Measurements from ENCODE around the gene OR51V1.

OR51V1 gene

GRCh38 chr11:5231111-5231510 is 30.6 kb upstream of the OR51V1 start:
- no peak for DNase-seq

GRCh38 chr11:5230266-5230665 is 29.8 kb upstream of the OR51V1 start:
- DNase-seq: no peak

- DNase-seq: no peak
These were observed 29.3 kb upstream of the OR51V1 start for GRCh38 chr11:5229796-5230195.

DNA sequence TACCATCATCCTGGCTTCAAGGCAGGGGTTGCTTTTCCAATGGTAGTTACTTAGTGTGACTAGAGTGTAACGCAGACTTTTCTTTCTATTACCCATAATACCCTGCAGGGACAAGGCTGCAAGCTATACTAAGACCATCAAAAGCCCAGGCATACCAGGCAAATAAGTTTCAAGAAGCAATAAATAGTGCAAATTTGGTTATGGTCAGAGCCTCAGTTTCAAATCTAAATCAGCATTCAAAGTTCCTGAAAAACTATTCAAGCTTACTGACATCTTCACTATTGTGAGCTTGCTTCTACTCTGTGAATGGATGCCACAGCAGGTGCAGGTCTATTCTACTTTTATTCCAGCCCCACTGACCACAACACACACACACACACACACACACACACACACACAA is 28.9 kb upstream of the OR51V1 start:
- no peak for DNase-seq

DNA sequence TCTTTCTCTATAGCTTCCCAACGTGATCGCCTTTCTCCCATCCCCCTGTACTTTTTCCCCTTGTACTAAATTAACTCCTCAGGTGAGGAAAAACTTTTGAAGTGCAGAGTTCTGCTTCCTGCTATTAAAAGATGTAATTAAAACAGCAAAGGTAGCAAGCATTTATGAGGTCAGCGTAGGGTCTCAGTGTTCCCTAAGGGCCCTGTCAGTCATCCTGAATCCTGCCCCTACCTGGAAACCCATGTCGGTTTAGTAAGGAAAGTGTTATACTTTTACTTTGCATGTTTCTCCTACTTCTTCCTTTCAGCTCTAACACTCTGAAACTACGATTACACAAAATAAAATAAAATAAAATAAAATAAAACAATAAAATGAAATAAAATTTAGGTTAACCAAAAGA is 27.6 kb upstream of the OR51V1 start:
- DNase-seq: no peak

DNA sequence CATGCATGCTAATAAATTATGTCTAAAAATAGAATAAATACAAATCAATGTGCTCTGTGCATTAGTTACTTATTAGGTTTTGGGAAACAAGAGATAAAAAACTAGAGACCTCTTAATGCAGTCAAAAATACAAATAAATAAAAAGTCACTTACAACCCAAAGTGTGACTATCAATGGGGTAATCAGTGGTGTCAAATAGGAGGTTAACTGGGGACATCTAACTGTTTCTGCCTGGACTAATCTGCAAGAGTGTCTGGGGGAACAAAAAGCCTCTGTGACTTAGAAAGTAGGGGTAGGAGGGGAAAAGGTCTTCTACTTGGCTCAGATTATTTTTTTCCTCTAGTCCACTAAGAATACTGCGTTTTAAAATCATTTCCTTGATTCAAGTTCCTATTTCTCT is 27.2 kb upstream of the OR51V1 start:
- DNase-seq: no peak

GRCh38 chr11:5226732-5227310 is 26.3 kb upstream of the OR51V1 start, which contains the start of gene HBB:
Gene HBB (minus strand): TSS chr11:5227071. CDS start chr11:5227021, 50 bp downstream.
- no peak for DNase-seq

GRCh38 chr11:5225480-5225871 is 25.0 kb upstream of the OR51V1 start:
- no peak for DNase-seq

DNA sequence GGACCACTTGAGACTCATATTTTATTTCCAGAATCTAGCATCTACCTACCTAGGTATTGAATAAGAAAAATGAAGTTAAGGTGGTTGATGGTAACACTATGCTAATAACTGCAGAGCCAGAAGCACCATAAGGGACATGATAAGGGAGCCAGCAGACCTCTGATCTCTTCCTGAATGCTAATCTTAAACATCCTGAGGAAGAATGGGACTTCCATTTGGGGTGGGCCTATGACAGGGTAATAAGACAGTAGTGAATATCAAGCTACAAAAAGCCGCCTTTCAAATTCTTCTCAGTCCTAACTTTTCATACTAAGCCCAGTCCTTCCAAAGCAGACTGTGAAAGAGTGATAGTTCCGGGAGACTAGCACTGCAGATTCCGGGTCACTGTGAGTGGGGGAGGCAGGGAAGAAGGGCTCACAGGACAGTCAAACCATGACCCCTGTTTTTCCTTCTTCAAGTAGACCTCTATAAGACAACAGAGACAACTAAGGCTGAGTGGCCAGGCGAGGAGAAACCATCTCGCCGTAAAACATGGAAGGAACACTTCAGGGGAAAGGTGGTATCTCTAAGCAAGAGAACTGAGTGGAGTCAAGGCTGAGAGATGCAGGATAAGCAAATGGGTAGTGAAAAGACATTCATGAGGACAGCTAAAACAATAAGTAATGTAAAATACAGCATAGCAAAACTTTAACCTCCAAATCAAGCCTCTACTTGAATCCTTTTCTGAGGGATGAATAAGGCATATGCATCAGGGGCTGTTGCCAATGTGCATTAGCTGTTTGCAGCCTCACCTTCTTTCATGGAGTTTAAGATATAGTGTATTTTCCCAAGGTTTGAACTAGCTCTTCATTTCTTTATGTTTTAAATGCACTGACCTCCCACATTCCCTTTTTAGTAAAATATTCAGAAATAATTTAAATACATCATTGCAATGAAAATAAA is 24.3 kb upstream of the OR51V1 start:
- DNase-seq: no peak

GRCh38 chr11:5223686-5224085 is 23.2 kb upstream of the OR51V1 start:
- no peak for DNase-seq

DNA sequence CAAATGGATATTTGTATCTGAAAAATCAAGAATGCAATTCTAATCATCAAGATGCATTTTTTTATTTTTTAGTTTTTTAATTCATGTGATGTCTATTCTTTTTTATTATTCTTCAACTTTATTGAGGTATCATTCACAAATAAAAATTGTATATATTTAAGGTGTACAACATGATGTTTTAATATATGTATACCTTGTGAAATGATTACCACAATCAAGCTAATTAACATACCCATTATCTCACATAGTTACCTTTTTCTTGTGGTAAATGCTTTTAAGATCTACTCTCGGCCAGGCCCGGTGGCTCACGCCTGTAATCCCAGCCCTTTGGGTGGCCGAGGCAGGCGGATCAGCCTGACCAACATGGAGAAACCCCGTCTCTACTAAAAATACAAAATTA is 22.7 kb upstream of the OR51V1 start:
- DNase-seq: no peak

- no peak for DNase-seq
These were observed 9.9 kb upstream of the OR51V1 start for GRCh38 chr11:5210376-5210885.

- DNase-seq: peak in 1 of 58 donors; percentile 3
These were observed 4.3 kb upstream of the OR51V1 start for GRCh38 chr11:5204787-5205186.

DNA sequence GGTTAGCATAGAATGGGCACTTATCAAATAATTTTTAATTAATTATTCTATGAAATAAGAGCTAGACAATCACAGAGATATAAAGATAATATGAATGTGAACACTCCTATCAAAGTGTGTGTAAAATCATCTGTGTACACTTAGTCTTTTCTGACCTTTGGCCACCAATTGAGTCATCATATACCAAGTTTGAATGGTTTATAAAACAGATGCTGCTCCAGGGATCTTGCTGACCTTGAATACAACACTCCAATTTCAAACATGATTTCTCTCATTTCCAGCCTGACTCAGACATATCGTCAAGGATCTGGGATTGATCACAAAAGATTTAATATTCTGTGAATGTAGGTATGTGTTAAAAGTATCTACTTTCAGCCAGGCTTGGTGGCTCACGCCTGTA is 2.9 kb upstream of the OR51V1 start:
- no peak for DNase-seq

DNA sequence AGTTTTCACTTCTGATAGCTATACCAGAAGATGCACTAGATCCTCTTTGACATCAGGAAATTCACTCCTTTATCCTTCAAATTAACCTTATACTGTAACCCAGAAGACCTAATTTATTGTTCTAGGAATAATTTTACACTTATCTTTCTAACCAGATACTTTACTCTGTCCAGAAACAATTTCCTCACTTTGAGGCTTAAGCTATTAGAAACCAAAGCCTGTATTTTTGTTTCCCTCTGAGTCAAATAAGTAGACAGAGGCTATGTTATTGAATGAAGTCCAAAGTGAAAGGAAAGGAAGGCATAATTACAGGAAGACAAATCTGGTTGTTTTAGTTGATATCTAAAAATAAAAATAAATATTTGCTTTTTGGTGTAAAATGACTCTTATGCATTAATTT is 2.2 kb downstream of the OR51V1 start:
- DNase-seq: no peak

DNA sequence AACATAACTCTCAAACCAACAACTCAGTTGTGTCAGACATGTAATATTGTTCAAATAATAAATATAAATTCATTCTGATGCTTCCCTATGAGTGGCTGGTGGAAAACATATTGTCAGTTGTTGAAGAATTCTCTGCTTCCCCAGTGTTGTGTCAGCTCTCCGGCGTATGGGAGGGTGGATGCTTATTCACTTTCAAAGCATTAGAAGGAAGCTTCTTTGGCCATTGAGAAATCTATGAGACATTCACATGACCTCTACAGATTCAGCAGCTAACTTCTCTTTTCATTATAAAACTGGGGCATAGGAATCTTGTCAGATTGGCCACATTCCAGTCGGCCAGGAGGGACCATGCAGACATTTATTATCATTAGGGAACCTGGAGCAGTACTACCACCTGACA is 2.9 kb downstream of the OR51V1 start:
- no peak for DNase-seq

DNA sequence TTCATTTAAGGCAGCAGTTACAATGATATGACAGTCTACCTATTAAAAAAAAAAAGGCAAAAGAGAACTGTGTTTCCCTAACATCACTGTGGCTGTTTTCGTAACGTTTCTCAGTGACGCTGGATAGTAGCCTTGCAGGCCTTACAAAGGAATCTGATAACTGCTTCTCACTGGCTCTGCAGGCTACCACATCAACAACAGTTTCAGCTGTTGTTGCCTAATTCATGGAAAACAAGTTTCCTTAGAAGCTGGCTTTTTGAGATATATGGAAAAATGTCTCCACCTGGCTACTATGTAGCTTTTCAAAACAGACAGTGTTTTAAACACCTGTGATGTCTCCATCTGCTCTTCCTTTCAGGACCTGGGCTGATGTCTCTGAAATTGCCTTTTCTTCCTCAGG is 3.8 kb downstream of the OR51V1 start:
- DNase-seq: no peak

- DNase-seq: no peak
These were observed 4.4 kb downstream of the OR51V1 start for GRCh38 chr11:5196067-5196466.

DNA sequence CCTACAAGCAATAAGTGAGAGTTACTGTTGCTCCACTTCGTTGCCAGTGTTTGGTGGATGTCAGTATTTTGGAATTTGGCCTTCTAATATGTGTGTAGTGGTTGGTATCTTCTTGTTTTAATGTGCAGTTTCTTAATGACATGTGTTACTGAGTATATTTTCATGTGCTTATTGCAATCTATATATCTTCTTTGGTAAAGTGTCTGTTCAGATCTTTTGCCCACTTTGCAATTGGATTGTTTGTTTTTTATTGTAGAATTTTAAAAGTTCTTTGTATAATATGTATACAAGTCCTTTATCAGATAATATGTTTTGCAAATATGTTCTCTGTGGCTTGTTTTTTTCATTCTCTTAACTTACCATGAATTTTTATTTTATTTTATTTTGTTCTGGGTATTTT is 7.7 kb downstream of the OR51V1 start:
- DNase-seq: no peak

DNA sequence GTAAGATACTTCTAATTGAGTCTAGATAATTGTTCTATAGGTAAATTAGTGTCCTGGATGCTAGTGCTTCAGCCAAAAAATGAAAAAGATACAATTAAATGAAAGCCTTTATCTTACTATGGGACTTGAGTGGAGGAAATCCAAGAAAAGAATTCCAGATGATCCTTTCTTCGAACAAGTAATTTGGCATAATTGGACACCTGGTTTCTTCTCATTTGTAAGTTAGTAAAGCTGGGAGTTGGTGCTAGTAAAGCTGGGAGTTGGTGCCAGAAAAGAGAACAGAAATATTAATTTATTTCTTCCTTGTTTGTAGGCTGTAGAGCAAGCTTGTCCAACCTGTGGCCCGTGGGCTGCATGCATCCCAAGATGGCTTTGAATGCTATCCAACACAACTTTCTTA is 12.3 kb downstream of the OR51V1 start:
- DNase-seq: no peak

DNA sequence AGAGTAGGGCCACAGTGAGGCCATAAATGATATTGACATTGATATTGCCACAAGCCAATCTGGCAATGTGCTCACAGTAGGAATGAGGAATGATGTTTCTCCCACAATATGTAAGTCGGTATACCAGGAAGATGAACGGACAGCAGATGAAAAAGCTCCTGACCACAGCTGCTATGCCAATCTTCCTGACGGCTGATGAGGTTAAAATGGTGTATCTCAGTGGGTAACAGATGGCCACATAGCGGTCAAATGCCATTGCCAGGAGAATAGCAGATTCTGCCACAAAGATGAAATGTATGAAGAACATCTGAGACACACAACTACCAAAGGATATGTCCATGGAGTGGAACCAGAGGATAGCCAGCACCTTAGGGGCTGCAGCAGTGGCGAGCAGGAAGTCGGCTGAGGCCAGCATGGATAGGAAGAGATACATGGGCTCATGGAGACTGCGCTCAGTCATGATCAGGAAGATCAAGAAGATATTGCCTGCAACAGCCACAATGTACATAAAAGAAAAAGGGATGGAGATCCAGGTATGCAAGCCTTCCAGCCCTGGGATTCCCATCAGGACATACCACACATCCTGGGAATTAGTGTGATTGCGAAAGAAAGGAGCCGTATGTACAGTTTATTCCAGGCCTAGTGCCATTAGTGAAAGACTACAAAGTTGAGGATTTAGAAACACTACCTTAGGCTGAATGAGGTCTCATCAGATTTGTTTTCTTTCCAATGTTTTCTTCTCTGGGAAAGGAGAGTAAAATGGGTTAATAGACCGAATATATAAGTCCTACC is 22.2 kb downstream of the OR51V1 start:
- DNase-seq: no peak

DNA sequence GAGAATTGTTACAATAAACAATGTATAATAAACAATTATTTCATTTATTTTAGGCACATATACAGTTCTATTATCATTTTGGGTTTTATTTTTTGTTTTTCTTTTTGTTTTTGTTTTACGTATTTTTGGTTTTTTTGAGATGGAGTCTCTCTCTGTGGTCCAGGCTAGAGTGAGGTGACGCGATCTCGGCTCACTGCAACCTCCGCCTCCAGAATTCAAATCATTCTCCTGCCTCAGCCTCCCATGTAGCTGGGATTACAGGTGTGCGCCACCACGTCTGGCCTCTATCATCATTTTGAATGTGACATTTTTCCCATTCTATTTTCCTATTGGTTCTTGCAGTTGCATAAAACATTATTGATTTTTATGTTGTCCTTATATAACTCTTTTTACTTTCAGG is 25.5 kb downstream of the OR51V1 start:
- no peak for DNase-seq
